Muscle layer of duodenum (tissue), 2 donors: ENCODE data around the gene SEC22C.
A peak's percentile ranks its signal among the peaks of the same experiment; 100 is the strongest.
"Not testable (repeated sequence)": the region's sequence is repeated elsewhere in the genome, so short reads cannot be mapped to it uniquely, and the experiment has no call there.

ENCODE experiments used
- H3K27ac ChIP-seq: one replicate; pipeline ENCODE4 v1.7.0; 2013; ENCODE audit warnings: mild to moderate bottlenecking, low read length
- H3K27me3 ChIP-seq: one replicate; pipeline ENCODE4 v1.7.0; 2013; ENCODE audit warnings: low read depth, mild to moderate bottlenecking, control low read depth, low read length
- H3K36me3 ChIP-seq, 2 donors: one replicate each; pipeline ENCODE4 v1.7.0; 2013; ENCODE audit warnings: low read length in 2 of 2, control low read depth in 1 of 2, mild to moderate bottlenecking in 1 of 2; ENCODE audit not compliant: insufficient read depth in 2 of 2, control insufficient read depth in 1 of 2
- H3K4me1 ChIP-seq, 2 donors: one replicate each; pipeline ENCODE4 v1.7.0; 2013; ENCODE audit warnings: low read length in 2 of 2, mild to moderate bottlenecking in 2 of 2, control low read depth in 1 of 2, moderate library complexity in 1 of 2; ENCODE audit not compliant: insufficient read depth in 2 of 2, control insufficient read depth in 1 of 2
- H3K4me3 ChIP-seq, 2 donors: one replicate each; pipeline ENCODE4 v1.7.0; 2013; ENCODE audit warnings: low read length in 2 of 2, low read depth in 1 of 2, mild to moderate bottlenecking in 1 of 2
- H3K9me3 ChIP-seq, 2 donors: one replicate each; pipeline ENCODE4 v1.7.0; 2013; ENCODE audit warnings: low read length in 2 of 2, control low read depth in 1 of 2, mild to moderate bottlenecking in 1 of 2; ENCODE audit not compliant: control insufficient read depth in 1 of 2
- donor health status: healthy.

The SEC22C gene

DNA sequence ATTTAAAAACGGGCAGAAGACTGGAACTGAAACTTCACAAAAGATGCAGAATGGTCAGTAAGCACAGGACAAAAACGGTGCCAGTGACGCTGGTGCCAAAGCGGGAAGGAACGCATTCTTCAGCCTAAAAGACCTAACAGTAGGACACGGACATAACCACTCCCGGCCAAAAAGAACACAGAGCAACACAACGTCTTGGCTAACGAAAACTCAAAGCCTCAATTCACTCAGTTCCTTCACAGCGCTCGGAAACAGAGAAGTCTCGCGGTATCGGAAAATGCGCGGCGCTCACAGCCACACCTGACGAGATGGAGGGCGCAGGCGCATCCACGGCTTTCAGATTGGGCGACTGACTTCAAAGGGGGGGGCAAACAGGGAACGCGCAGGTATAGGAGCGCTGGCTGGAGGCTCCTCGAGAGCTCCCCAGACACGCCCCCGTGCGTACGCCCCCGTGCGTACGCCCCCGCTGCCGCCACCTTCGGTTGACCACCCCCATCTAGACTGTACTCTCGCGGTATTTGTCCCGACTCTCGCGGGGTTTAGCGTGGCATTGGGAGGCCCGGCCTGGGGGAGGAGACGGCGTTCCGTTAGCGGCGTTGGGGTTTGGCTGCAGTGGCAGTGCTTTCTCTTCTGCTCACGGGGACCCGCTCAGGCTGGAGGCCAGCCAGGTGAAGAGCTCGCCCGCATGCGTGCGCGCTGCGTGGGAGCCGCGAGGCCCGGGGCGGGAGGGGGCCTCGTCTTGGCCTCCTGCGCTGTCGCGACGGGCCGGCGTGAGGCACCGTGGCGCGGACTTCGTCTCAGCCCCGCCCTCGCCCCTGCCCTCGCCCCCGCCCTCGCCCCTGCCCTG, 18.6 kb upstream of the SEC22C start, which contains the start of gene NKTR:
NKTR (plus strand) TSS at position 576 of the 847 bp plus-strand sequence. CDS start 321 bp downstream, outside the sequence.
- Histone ChIP-seq H3K9me3 (no peaks in the 10 kb centered on the region), H3K36me3 (peaks cover 0 to 4% of the 10 kb centered on the region in 2 donors), H3K4me3 (peak within 1 kb of the TSS; percentile 81 to 92), H3K4me1 (peaks cover 8 to 23% of the 10 kb centered on the region in 2 donors), H3K27me3 (no peaks in the 10 kb centered on the region), H3K27ac (peak within 1 kb of the TSS; percentile 99)

GRCh38 chr3:42597098-42597497, 15.3 kb upstream of the SEC22C start:
- not testable (repeated sequence) for H3K9me3 ChIP-seq, H3K27me3 ChIP-seq, H3K27ac ChIP-seq, H3K36me3 ChIP-seq, H3K4me3 ChIP-seq
- H3K4me1 ChIP-seq, result peaks cover 6 to 12% of the 10 kb centered on the region in 2 donors

DNA sequence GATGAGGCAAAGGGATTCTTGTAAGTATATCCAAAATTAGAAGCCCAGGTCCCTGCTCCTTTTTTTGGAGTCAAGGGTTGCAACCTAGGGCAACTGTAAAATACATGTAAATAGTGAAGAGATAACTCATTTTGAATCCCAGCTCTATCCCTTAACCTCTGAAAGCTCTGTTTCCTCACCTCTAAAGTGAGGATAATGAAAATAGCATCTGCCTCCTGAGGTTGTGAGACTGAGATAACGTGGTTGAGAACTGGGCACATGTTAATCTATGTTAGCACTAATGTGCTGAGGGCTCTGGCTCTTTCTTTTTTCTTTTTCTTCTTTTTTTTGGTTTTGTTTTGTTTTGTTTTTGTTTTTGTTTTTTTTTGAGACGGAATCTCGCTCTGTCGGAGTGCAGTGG, 13.9 kb upstream of the SEC22C start:
- Histone ChIP-seq H3K4me3 (no peak overlapping the region), H3K27me3 (no peaks in the 10 kb centered on the region), H3K27ac (no peak overlapping the region), H3K9me3 (no peaks in the 10 kb centered on the region), H3K36me3 (peaks cover 4 to 6% of the 10 kb centered on the region in 2 donors), H3K4me1 (peaks cover 0 to 13% of the 10 kb centered on the region in 2 donors)

DNA sequence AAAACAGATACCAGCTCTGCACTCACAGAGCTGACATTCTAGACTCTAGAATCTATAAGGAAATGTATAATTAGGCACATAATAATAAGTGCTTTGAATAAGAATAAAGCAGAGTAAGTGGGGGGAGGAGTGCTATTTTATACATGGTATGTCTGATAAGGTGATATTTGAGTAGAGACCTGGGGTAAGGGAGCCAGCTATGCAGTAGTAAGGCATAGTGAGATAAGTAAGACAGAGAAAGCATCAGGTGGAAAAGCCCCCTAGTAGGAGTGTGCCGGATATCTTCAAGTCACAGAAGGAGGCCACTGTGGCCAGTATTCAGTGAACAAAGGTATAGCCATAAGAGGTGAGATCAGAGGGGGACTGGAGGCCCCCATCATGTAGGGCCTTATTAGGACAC, 11.9 kb upstream of the SEC22C start:
- Histone ChIP-seq H3K27ac (no peak overlapping the region), H3K9me3 (no peaks in the 10 kb centered on the region), H3K27me3 (no peaks in the 10 kb centered on the region), H3K4me3 (no peak overlapping the region), H3K36me3 (peaks cover 4 to 6% of the 10 kb centered on the region in 2 donors), H3K4me1 (peaks cover 0 to 12% of the 10 kb centered on the region in 2 donors)

DNA sequence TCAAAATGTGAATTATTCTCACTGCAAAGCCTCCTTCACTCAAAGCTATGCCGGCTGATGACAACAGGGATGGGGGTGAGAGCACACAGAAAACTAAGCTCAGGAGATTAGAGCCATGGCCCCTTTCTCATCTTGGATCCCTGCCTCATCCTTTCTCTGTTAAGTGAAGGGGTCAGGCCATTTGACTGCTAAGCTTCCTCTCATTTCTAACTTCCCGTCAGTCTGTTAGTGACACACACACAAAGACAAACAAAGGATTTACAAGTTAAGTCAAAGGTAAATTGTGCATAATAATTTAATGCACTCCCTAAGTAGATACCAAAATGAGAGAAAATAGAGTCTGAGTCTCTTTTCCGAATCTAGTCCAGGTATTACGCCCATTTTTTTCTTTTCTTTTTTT, 10.0 kb upstream of the SEC22C start:
- Histone ChIP-seq H3K27me3 (no peaks in the 10 kb centered on the region), H3K36me3 (peaks cover 4 to 6% of the 10 kb centered on the region in 2 donors), H3K27ac (no peak overlapping the region), H3K9me3 (no peaks in the 10 kb centered on the region), H3K4me3 (peak overlapping the region; percentile 57 to 78), H3K4me1 (peaks cover 0 to 12% of the 10 kb centered on the region in 2 donors)

GRCh38 chr3:42590989-42591756, 9.4 kb upstream of the SEC22C start:
- no peaks in the 10 kb centered on the region for H3K9me3 ChIP-seq
- H3K4me1 ChIP-seq, result peaks cover 0 to 12% of the 10 kb centered on the region in 2 donors
- peaks cover 4 to 6% of the 10 kb centered on the region in 2 donors for H3K36me3 ChIP-seq
- H3K4me3 ChIP-seq, result peak overlapping the region; percentile 57 to 78
- H3K27me3 ChIP-seq, result no peaks in the 10 kb centered on the region
- peak overlapping the region; percentile 51 for H3K27ac ChIP-seq

GRCh38 chr3:42589382-42590109, 7.8 kb upstream of the SEC22C start:
- Histone ChIP-seq H3K4me1 (peaks cover 0 to 12% of the 10 kb centered on the region in 2 donors), H3K36me3 (peaks cover 0 to 3% of the 10 kb centered on the region in 2 donors), H3K4me3 (peak overlapping the region; percentile 74 to 78), H3K27ac (peak overlapping the region; percentile 40), H3K9me3 (no peaks in the 10 kb centered on the region), H3K27me3 (no peaks in the 10 kb centered on the region)

GRCh38 chr3:42588625-42589024, 6.9 kb upstream of the SEC22C start:
- Histone ChIP-seq H3K9me3 (no peaks in the 10 kb centered on the region), H3K27me3 (no peaks in the 10 kb centered on the region), H3K36me3 (no peaks in the 10 kb centered on the region), H3K4me1 (peaks cover 0 to 12% of the 10 kb centered on the region in 2 donors), H3K27ac (no peak overlapping the region), H3K4me3 (no peak overlapping the region)

DNA sequence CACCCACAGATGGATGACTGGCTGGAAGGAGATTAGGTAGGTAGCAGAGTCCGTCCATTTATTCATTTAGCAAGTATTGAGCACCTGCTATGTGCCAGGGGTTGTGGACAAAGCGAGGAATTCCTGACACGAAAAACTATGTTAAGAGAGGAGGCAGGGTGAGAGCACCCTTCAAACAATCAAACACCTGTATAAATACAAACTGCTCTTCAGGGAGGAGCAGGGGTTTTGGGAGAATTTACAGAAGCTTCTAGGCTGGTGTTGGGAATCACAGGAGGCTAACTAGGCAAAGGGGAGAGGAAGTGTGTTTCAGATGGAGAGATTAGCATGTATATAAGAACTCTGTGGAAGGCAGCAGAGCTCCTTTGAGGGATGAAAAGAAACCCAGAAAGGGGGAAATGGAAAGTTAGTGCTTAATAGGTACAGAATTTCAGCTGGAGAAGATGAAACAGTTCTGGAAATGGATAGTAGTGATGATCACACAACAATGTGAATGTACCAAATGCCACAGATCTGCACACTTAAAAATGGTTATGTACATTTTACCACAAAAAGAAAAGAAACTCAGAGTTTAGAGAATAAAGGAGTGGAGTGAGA, 805 bp upstream of the SEC22C start:
- H3K36me3 ChIP-seq, result peaks cover 0 to 4% of the 10 kb centered on the region in 2 donors
- peak overlapping the region; percentile 84 to 97 for H3K4me3 ChIP-seq
- H3K4me1 ChIP-seq, result peaks cover 4 to 20% of the 10 kb centered on the region in 2 donors
- H3K9me3 ChIP-seq, result no peaks in the 10 kb centered on the region
- H3K27me3 ChIP-seq, result no peaks in the 10 kb centered on the region
- no peak overlapping the region for H3K27ac ChIP-seq

DNA sequence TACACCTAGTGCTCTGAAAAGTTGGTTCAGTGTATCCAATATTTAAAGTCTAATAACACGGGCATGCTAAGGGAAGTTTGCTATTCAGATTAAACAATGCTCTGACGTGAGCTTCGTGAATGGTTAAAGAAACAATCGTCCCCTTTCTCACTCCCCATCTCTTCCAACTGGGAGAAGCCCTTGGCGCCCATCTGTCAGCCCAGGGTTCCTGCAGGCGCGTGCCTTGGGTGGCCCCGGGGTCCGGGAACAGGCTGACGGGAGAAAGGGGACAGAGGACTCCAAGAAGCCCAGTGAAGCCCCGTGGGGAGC, 413 bp downstream of the SEC22C start:
- no peaks in the 10 kb centered on the region for H3K9me3 ChIP-seq
- peaks cover 4 to 20% of the 10 kb centered on the region in 2 donors for H3K4me1 ChIP-seq
- peak overlapping the region; percentile 84 to 97 for H3K4me3 ChIP-seq
- peak overlapping the region; percentile 77 for H3K27ac ChIP-seq
- peaks cover 0 to 4% of the 10 kb centered on the region in 2 donors for H3K36me3 ChIP-seq
- no peaks in the 10 kb centered on the region for H3K27me3 ChIP-seq
